ENCODE results near the gene BDKRB2. TPM values are rescaled to one million over a fixed set of nuclear protein-coding genes. Genes with fewer than 3 reads are reported as not detected.

BDKRB2 gene
- total and polyA plus RNA-seq, 10 donors, result 0.02 to 0.57 (median 0.13) TPM; not detected in 3

DNA sequence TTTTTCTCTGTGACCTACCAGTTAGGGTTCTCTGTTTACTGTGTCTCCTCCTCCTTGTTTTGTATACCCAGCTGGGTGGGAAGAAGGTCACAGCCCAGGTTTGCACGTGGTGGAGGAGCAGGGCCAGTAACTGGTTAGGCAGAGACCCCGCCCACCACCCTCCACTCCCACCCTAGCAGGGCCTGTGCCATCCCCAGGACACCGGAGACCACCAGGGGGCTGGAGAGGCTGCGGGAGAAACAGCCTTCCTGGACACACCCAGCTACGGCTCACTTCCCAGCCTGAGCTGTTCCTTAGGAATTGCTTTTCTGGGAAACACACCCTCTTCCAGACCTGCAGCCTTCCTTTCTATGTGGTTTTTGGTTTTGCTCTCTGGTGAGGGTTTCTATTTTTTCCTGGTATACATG lies 21.1 kb downstream of the BDKRB2 start:
- Histone ChIP-seq H3K9me3 (peaks cover 0 to 18% (median 10%) of the 10 kb centered on the region in 8 donors), H3K36me3 (no peaks in the 10 kb centered on the region), H3K27me3 (replicated peaks in 1 of 7) (peaks cover 0 to 19% (median 0%) of the 10 kb centered on the region in 7 donors), H3K27ac (no peak overlapping the region), H3K4me3 (no peak overlapping the region), H3K4me1 (no peaks in the 10 kb centered on the region)
- 32 to 48% (median 39%) methylated on average over 2 to 5 of the region's 5 CpGs for WGBS, 5 donors
- DNase-seq, result no peak
- TF ChIP-seq POLR2AphosphoS5 (IDR thresholded peaks at IDR 0.05) (no peak), POLR2A (IDR thresholded peaks at IDR 0.05) (no peak)
- TF ChIP-seq, protein P1, sequence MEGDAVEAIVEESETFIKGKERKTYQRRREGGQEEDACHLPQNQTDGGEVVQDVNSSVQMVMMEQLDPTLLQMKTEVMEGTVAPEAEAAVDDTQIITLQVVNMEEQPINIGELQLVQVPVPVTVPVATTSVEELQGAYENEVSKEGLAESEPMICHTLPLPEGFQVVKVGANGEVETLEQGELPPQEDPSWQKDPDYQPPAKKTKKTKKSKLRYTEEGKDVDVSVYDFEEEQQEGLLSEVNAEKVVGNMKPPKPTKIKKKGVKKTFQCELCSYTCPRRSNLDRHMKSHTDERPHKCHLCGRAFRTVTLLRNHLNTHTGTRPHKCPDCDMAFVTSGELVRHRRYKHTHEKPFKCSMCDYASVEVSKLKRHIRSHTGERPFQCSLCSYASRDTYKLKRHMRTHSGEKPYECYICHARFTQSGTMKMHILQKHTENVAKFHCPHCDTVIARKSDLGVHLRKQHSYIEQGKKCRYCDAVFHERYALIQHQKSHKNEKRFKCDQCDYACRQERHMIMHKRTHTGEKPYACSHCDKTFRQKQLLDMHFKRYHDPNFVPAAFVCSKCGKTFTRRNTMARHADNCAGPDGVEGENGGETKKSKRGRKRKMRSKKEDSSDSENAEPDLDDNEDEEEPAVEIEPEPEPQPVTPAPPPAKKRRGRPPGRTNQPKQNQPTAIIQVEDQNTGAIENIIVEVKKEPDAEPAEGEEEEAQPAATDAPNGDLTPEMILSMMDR (IDR thresholded peaks at IDR 0.05 in 8 of 11, conservative IDR thresholded peaks at IDR 0.05 in 3 of 11), result no peak
- intact Hi-C loops (cut with DNase I; ENCODE audit: low total_unique reads), result no loop called here

DNA sequence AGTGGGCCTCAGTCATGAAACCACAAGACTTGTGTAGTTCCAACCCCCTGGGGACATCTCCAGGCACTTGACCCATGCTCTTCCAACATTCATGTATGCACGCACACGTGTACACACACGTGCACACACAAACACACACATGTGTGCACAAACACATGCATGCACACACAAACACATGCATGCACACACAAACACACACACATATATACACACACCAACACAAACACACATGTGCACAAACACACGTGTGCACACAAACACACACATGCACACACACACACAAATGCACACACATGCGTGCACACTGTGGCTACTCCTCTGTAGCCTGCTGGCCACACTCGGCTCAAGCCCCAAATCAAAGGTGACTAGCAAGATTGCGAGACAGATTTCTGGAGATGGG lies 22.8 kb downstream of the BDKRB2 start:
- no peak for TF ChIP-seq POLR2AphosphoS5 (IDR thresholded peaks at IDR 0.05)
- TF ChIP-seq, protein P1 (IDR thresholded peaks at IDR 0.05 in 8 of 11, conservative IDR thresholded peaks at IDR 0.05 in 3 of 11), result no peak
- TF ChIP-seq POLR2A (IDR thresholded peaks at IDR 0.05), result no peak
- no peak overlapping the region for H3K4me3 ChIP-seq
- no peak for DNase-seq
- H3K9me3 ChIP-seq, result peaks cover 0 to 18% (median 10%) of the 10 kb centered on the region in 8 donors
- H3K27me3 ChIP-seq (replicated peaks in 1 of 7), result peaks cover 0 to 5% (median 0%) of the 10 kb centered on the region in 7 donors
- H3K27ac ChIP-seq, result no peak overlapping the region
- WGBS, 5 donors, result 82 to 94% (median 86%) methylated on average over 7 of the region's 7 CpGs
- no peaks in the 10 kb centered on the region for H3K4me1 ChIP-seq
- no peaks in the 10 kb centered on the region for H3K36me3 ChIP-seq
- intact Hi-C loops (cut with DNase I; ENCODE audit: low total_unique reads), result no loop called here

DNA sequence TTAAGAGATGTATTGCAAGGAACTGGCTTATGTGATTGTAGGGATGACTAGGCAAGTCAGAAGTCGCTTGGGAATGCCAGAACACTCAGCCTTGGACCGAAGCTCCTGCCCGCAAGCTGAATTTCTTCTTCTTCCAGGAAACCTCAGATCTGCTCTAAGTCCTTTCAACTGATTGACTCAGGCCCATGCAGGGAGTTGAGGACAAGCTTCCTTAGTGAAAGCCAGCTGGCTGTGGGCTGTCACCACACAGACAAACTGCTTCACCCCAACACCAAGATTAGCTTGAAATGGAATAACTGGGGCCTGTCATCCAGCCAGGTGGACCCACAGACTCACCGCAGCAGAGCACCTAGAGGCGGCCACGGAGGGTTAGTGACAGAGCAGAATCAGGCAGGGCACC lies 24.7 kb downstream of the BDKRB2 start:
- Histone ChIP-seq H3K36me3 (no peaks in the 10 kb centered on the region), H3K4me1 (no peaks in the 10 kb centered on the region), H3K27ac (no peak overlapping the region), H3K9me3 (peaks cover 0 to 18% (median 10%) of the 10 kb centered on the region in 8 donors), H3K4me3 (no peak overlapping the region), H3K27me3 (replicated peaks in 1 of 7) (peaks cover 0 to 10% (median 0%) of the 10 kb centered on the region in 7 donors)
- WGBS, 5 donors, result 87 to 96% (median 93%) methylated on average over 6 of the region's 6 CpGs
- no peak for DNase-seq
- TF ChIP-seq, protein P1 (IDR thresholded peaks at IDR 0.05 in 8 of 11, conservative IDR thresholded peaks at IDR 0.05 in 3 of 11), result no peak
- TF ChIP-seq POLR2AphosphoS5 (IDR thresholded peaks at IDR 0.05), result no peak
- no peak for TF ChIP-seq POLR2A (IDR thresholded peaks at IDR 0.05)
- intact Hi-C loops (cut with DNase I; ENCODE audit: low total_unique reads), result no loop called here

DNA sequence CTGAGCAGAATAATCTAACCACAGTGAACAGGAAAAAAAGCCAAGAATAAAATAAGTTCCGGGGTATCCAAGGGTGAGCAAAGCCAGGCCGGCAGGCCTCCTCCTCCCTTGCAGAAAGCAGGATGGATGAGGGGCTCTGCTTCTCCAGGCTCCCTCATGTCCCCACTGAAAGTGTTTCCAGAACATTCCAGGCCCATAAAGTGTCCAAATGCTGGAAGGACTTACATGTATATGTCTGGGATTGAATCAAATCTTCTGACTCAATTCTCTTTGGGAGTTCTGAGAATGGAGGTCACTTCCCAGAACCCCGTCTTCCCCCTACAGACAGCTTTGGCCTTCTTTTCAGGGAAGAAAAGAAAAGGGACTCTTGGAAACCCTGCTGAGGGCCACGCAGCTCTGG lies 26.4 kb downstream of the BDKRB2 start:
- WGBS, 5 donors, result 83 to 90% (median 87%) methylated on average over 4 of the region's 4 CpGs
- peaks cover 0 to 4% (median 0%) of the 10 kb centered on the region in 7 donors for H3K27me3 ChIP-seq (replicated peaks in 1 of 7)
- no peak overlapping the region for H3K4me3 ChIP-seq
- H3K27ac ChIP-seq, result no peak overlapping the region
- no peaks in the 10 kb centered on the region for H3K36me3 ChIP-seq
- DNase-seq, result no peak
- TF ChIP-seq, protein P1 (IDR thresholded peaks at IDR 0.05 in 8 of 11, conservative IDR thresholded peaks at IDR 0.05 in 3 of 11), result no peak
- no peak for TF ChIP-seq POLR2A (IDR thresholded peaks at IDR 0.05)
- TF ChIP-seq POLR2AphosphoS5 (IDR thresholded peaks at IDR 0.05), result no peak
- peaks cover 0 to 18% (median 10%) of the 10 kb centered on the region in 8 donors for H3K9me3 ChIP-seq
- no peaks in the 10 kb centered on the region for H3K4me1 ChIP-seq
- intact Hi-C loops (cut with DNase I; ENCODE audit: low total_unique reads), result no loop called here

All from spleen (tissue), 11 donors.